Osteoblast (primary cell): Measurements from ENCODE around the gene RIOK3. TPM values are rescaled to one million over a fixed set of nuclear protein-coding genes. Genes with fewer than 3 reads are reported as not detected.

Source experiments
- DNase-seq: peaks from one replicate; pipeline ENCODE4 v3.0.0; 2011; ENCODE audit warnings: low spot score, mixed read lengths; ENCODE audit not compliant: insufficient read length; ENCODE audit errors: missing footprints
- H2AFZ ChIP-seq: 2 replicates; pipeline ENCODE4 v1.6.0; 2011; ENCODE audit warnings: mild to moderate bottlenecking, low read length
- H3K27ac ChIP-seq: 2 replicates; pipeline ENCODE4 v1.5.1; 2011; ENCODE audit warnings: mild to moderate bottlenecking, low read depth, low read length, moderate library complexity
- H3K27me3 ChIP-seq: 2 replicates; pipeline ENCODE4 v1.6.0; 2012; ENCODE audit warnings: mild to moderate bottlenecking, control low read depth, inconsistent platforms, low read length, moderate library complexity; ENCODE audit not compliant: insufficient read depth
- H3K36me3 ChIP-seq: 2 replicates; pipeline ENCODE4 v1.5.1; 2011; ENCODE audit warnings: mild to moderate bottlenecking, low read length, control low read depth, moderate library complexity; ENCODE audit not compliant: insufficient read depth
- H3K4me1 ChIP-seq: 2 replicates; pipeline ENCODE4 v1.5.1; 2011; ENCODE audit warnings: mild to moderate bottlenecking, low read length, control low read depth, moderate library complexity; ENCODE audit not compliant: insufficient read depth
- H3K4me2 ChIP-seq: 2 replicates; pipeline ENCODE4 v1.6.0; 2011; ENCODE audit warnings: mild to moderate bottlenecking, low read length; ENCODE audit not compliant: insufficient read depth
- H3K4me3 ChIP-seq: fragments of 200-600 bp; sonication (generic); 3 replicates; pipeline ENCODE4 v1.5.1; 2012; ENCODE audit warnings: mild to moderate bottlenecking, low read length, inconsistent platforms; ENCODE audit not compliant: insufficient read depth
- H3K79me2 ChIP-seq: 2 replicates; pipeline ENCODE4 v1.6.0; 2012; ENCODE audit warnings: mild to moderate bottlenecking, low read length, control low read depth, inconsistent platforms; ENCODE audit not compliant: insufficient read depth
- H3K9me3 ChIP-seq: 2 replicates; pipeline ENCODE4 v1.5.1; 2011; ENCODE audit warnings: low read depth, low read length, control low read depth
- H4K20me1 ChIP-seq: 2 replicates; pipeline ENCODE4 v1.6.0; 2012; ENCODE audit warnings: mild to moderate bottlenecking, low read length, control low read depth; ENCODE audit not compliant: insufficient read depth
- CTCF ChIP-seq: IDR thresholded peaks from 2 replicates; pipeline ENCODE4 v1.5.1; 2011; ENCODE audit warnings: mild to moderate bottlenecking, low read depth, low read length, moderate library complexity; ENCODE audit errors: extremely low read depth
- total RNA-seq: library from RNA; depleted of rRNA; stranded (reverse); fragments of >200 nt; gene quantifications from 2 replicates; pipeline ENCODE4 v1.2.3, GENCODE V29; 2012

The RIOK3 gene
- total RNA-seq, 1 donor, result 110 TPM

- Histone ChIP-seq H4K20me1 (peaks cover 10% of the 10 kb centered on the region), H3K4me1 (peaks cover 24% of the 10 kb centered on the region), H3K27me3 (no peaks in the 10 kb centered on the region), H3K36me3 (peaks cover 7% of the 10 kb centered on the region), H2AFZ (no peak overlapping the region), H3K79me2 (peaks cover 25% of the 10 kb centered on the region), H3K9me3 (no peaks in the 10 kb centered on the region), H3K4me3 (no peak overlapping the region), H3K27ac (no peak overlapping the region), H3K4me2 (no peak overlapping the region)
- TF ChIP-seq CTCF, result no peak
- DNase-seq, result no peak
Observed at GRCh38 chr18:23501626-23502025, 48.5 kb downstream of the RIOK3 start.

- Histone ChIP-seq H3K36me3 (peaks cover 16% of the 10 kb centered on the region), H3K9me3 (no peaks in the 10 kb centered on the region), H3K4me2 (peak overlapping the region; percentile 93), H3K27me3 (no peaks in the 10 kb centered on the region), H3K4me1 (peaks cover 24% of the 10 kb centered on the region), H3K79me2 (peaks cover 34% of the 10 kb centered on the region), H3K27ac (peak overlapping the region; percentile 68), H3K4me3 (peak overlapping the region; percentile 98), H4K20me1 (peaks cover 10% of the 10 kb centered on the region), H2AFZ (peak overlapping the region; percentile 97)
- no peak for TF ChIP-seq CTCF
- DNase-seq, result peak; percentile 44
Observed at GRCh38 chr18:23502516-23503037, 49.5 kb downstream of the RIOK3 start.

- Histone ChIP-seq H3K36me3 (peaks cover 22% of the 10 kb centered on the region), H3K27ac (peak within 1 kb of the TSS; percentile 68), H3K4me2 (peak within 1 kb of the TSS; percentile 93), H3K4me3 (peak within 1 kb of the TSS; percentile 98), H3K4me1 (peaks cover 24% of the 10 kb centered on the region), H3K27me3 (no peaks in the 10 kb centered on the region), H4K20me1 (peaks cover 10% of the 10 kb centered on the region), H3K79me2 (peaks cover 41% of the 10 kb centered on the region), H2AFZ (peak within 1 kb of the TSS; percentile 97), H3K9me3 (no peaks in the 10 kb centered on the region)
- DNase-seq, result peak; percentile 98
- TF ChIP-seq CTCF, result no peak
Observed at GRCh38 chr18:23503038-23503962, 50.2 kb downstream of the RIOK3 start, which contains the start of gene RMC1. TSS of gene RMC1 (plus strand) at chr18:23503511. CDS start at chr18:23503619, 108 bp downstream.

GRCh38 chr18:23503963-23504344 lies 50.9 kb downstream of the RIOK3 start:
- Histone ChIP-seq H3K79me2 (peaks cover 45% of the 10 kb centered on the region), H4K20me1 (peaks cover 10% of the 10 kb centered on the region), H3K9me3 (no peaks in the 10 kb centered on the region), H3K27me3 (no peaks in the 10 kb centered on the region), H3K4me2 (peak overlapping the region; percentile 93), H3K4me3 (peak overlapping the region; percentile 98), H3K27ac (peak overlapping the region; percentile 65), H3K4me1 (peaks cover 23% of the 10 kb centered on the region), H2AFZ (peak overlapping the region; percentile 77), H3K36me3 (peaks cover 29% of the 10 kb centered on the region)
- no peak for TF ChIP-seq CTCF
- DNase-seq, result peak; percentile 44
